H1 (cell line): ENCODE results near the gene GSTA1. TPM values are rescaled to one million over a fixed set of nuclear protein-coding genes. Genes with fewer than 3 reads are reported as not detected.

Experiments
- CTCF ChIA-PET: fragments of 300-600 bp; sonication (Branson Sonifier 250); formaldehyde crosslinking; loops from one replicate; lab custom pipeline; 2021; ENCODE audit not compliant: partially characterized antibody; lab: Charles Lee
- POLR2A ChIA-PET: fragments of 300-600 bp; sonication (Branson Sonifier 250); formaldehyde crosslinking; loops from one replicate; lab custom pipeline; 2021; ENCODE audit warnings: inconsistent platforms; ENCODE audit not compliant: partially characterized antibody; lab: Charles Lee
- DNase-seq, 2 experiments: peaks; one replicate each; pipeline versions ENCODE4 v3.0.0 to v3.0.0-alpha.2; 2010 to 2022; ENCODE audit warnings: low spot score in 2 of 2, low read depth in 1 of 2, mixed read lengths in 1 of 2
- FAIRE-seq: peaks from 2 replicates; lab custom pipeline; 2011; peaks lifted over from hg19 to GRCh38; lab: Jason Lieb, UNC
- H2AFZ ChIP-seq: 2 replicates; pipeline ENCODE4 v1.8.1; 2012; ENCODE audit warnings: low read length, inconsistent platforms
- H2AK5ac ChIP-seq: 2 replicates; pipeline ENCODE4 v1.6.1; 2013; ENCODE audit warnings: low read depth, low read length
- H2BK120ac ChIP-seq: replicated peaks from 2 replicates; pipeline ENCODE3; 2013; ENCODE audit warnings: low read depth, low read length, inconsistent platforms
- H2BK12ac ChIP-seq: 2 replicates; pipeline ENCODE4 v1.6.1; 2013; ENCODE audit warnings: low read depth, low read length
- H2BK15ac ChIP-seq: 2 replicates; pipeline ENCODE4 v1.6.1; 2013; ENCODE audit warnings: low read length
- H2BK20ac ChIP-seq: 2 replicates; pipeline ENCODE4 v1.6.1; 2013; ENCODE audit warnings: low read length
- H2BK5ac ChIP-seq: 2 replicates; pipeline ENCODE4 v1.6.1; 2013; ENCODE audit warnings: low read depth, low read length
- H3K14ac ChIP-seq: 2 replicates; pipeline ENCODE4 v1.6.1; 2013; ENCODE audit warnings: inconsistent platforms; ENCODE audit not compliant: insufficient read length
- H3K18ac ChIP-seq: 2 replicates; pipeline ENCODE4 v1.6.1; 2013; ENCODE audit warnings: low read length; ENCODE audit errors: extremely low read depth
- H3K23ac ChIP-seq: 2 replicates; pipeline ENCODE4 v1.6.1; 2013; ENCODE audit warnings: inconsistent platforms; ENCODE audit not compliant: insufficient read length
- H3K23me2 ChIP-seq: 2 replicates; pipeline ENCODE4 v1.6.1; 2013; ENCODE audit warnings: low read depth, low read length
- H3K27ac ChIP-seq: 2 replicates; pipeline ENCODE4 v1.6.1; 2011; ENCODE audit warnings: low read depth, low read length, inconsistent platforms
- H3K27me3 ChIP-seq, 4 experiments: replicated peaks in 1 of 4; 1 replicate in 1 of 4; 2 replicates in 3 of 4; pipeline versions ENCODE4 v1.6.1 to v1.8.1; 2011 to 2013; ENCODE audit warnings: low read length in 3 of 4, mild to moderate bottlenecking in 3 of 4, inconsistent platforms in 2 of 4, mixed read lengths in 2 of 4, moderate library complexity in 1 of 4; ENCODE audit not compliant: control insufficient read depth in 3 of 4, insufficient read depth in 3 of 4; ENCODE audit errors: extremely low read depth in 1 of 4
- H3K36me3 ChIP-seq, 4 experiments: 2 replicates each; pipeline versions ENCODE4 v1.6.1 to v1.8.1; 2011 to 2013; ENCODE audit warnings: mild to moderate bottlenecking in 4 of 4, low read length in 3 of 4, moderate library complexity in 2 of 4, control low read depth in 1 of 4, inconsistent platforms in 1 of 4; ENCODE audit not compliant: insufficient read depth in 4 of 4, control insufficient read depth in 2 of 4
- H3K4ac ChIP-seq: replicated peaks from 2 replicates; pipeline ENCODE3; 2013; ENCODE audit warnings: low read length, low read depth, mixed read lengths, inconsistent platforms; ENCODE audit not compliant: insufficient read length
- H3K4me1 ChIP-seq, 4 experiments: replicated peaks in 1 of 4; 1 replicate in 1 of 4; 2 replicates in 3 of 4; pipeline versions ENCODE4 v1.6.1 to v1.8.1; 2011 to 2013; ENCODE audit warnings: low read length in 3 of 4, inconsistent platforms in 2 of 4, mixed read lengths in 1 of 4; ENCODE audit not compliant: insufficient read depth in 4 of 4, control insufficient read depth in 3 of 4
- H3K4me2 ChIP-seq, 2 experiments: 2 replicates each; pipeline versions ENCODE4 v1.6.1 to v1.8.1; 2011 to 2013; ENCODE audit warnings: low read depth in 2 of 2, low read length in 2 of 2, control low read depth in 1 of 2, inconsistent platforms in 1 of 2, mild to moderate bottlenecking in 1 of 2; ENCODE audit not compliant: insufficient read depth in 1 of 2
- H3K4me3 ChIP-seq, 4 experiments: fragments of 200-600, 300-600 bp in 1 of 4; sonication (generic), shearing (Covaris generic), sonication (Bioruptor Twin) in 1 of 4; 2 replicates each; pipeline versions ENCODE4 v1.5.1 to v1.8.1; 2011 to 2016; ENCODE audit warnings: low read length in 4 of 4, low read depth in 3 of 4, control low read depth in 2 of 4, inconsistent platforms in 2 of 4, mild to moderate bottlenecking in 2 of 4, mixed read lengths in 1 of 4, moderate library complexity in 1 of 4; ENCODE audit not compliant: insufficient read depth in 2 of 4; ENCODE audit errors: extremely low read depth in 1 of 4
- H3K56ac ChIP-seq: replicated peaks from 2 replicates; pipeline ENCODE3; 2013; ENCODE audit warnings: low read depth, mild to moderate bottlenecking, mixed read lengths, low read length, inconsistent platforms; ENCODE audit not compliant: insufficient read length
- H3K79me1 ChIP-seq: 2 replicates; pipeline ENCODE4 v1.6.1; 2013; ENCODE audit warnings: low read depth, low read length, control low read depth
- H3K79me2 ChIP-seq, 2 experiments: 2 replicates each; pipeline versions ENCODE4 v1.6.1 to v1.8.1; 2012 to 2013; ENCODE audit warnings: low read length in 2 of 2, mild to moderate bottlenecking in 2 of 2, inconsistent platforms in 1 of 2; ENCODE audit not compliant: insufficient read depth in 2 of 2, control insufficient read depth in 1 of 2
- H3K9ac ChIP-seq, 4 experiments: replicated peaks in 1 of 4; 1 replicate in 1 of 4; 2 replicates in 3 of 4; pipeline versions ENCODE4 v1.6.1 to v1.8.1; 2011 to 2013; ENCODE audit warnings: low read depth in 3 of 4, low read length in 3 of 4, control low read depth in 2 of 4, mild to moderate bottlenecking in 2 of 4, moderate library complexity in 2 of 4, inconsistent platforms in 1 of 4; ENCODE audit errors: extremely low read depth in 1 of 4
- H3K9me3 ChIP-seq, 2 experiments: 2 replicates each; pipeline versions ENCODE4 v1.6.1 to v1.8.1; 2012 to 2013; ENCODE audit warnings: mild to moderate bottlenecking in 2 of 2, moderate library complexity in 2 of 2, control low read depth in 1 of 2, inconsistent platforms in 1 of 2, low read depth in 1 of 2, low read length in 1 of 2, mixed read lengths in 1 of 2; ENCODE audit not compliant: insufficient read depth in 2 of 2
- H4K20me1 ChIP-seq, 2 experiments: replicated peaks in 1 of 2; 2 replicates each; pipeline versions ENCODE3 to v1.8.1; 2011 to 2013; ENCODE audit warnings: inconsistent platforms in 2 of 2, low read length in 2 of 2, mild to moderate bottlenecking in 1 of 2; ENCODE audit not compliant: insufficient read depth in 2 of 2, control insufficient read depth in 1 of 2
- H4K5ac ChIP-seq: 2 replicates; pipeline ENCODE4 v1.6.1; 2013; ENCODE audit warnings: low read length, low read depth, mixed read lengths, inconsistent platforms; ENCODE audit not compliant: insufficient read length
- H4K8ac ChIP-seq: 2 replicates; pipeline ENCODE4 v1.8.0; 2013; ENCODE audit warnings: mild to moderate bottlenecking, moderate library complexity, low read length, inconsistent platforms; ENCODE audit not compliant: insufficient read depth; ENCODE audit errors: extremely low read depth
- H4K91ac ChIP-seq: replicated peaks from 2 replicates; pipeline ENCODE3; 2013; ENCODE audit warnings: low read length, mixed read lengths, inconsistent platforms; ENCODE audit not compliant: insufficient read length
- FOSL1 ChIP-seq: IDR thresholded peaks from 2 replicates; pipeline ENCODE4 v1.6.1; 2011; ENCODE audit warnings: mild to moderate bottlenecking, low read depth, low read length, moderate library complexity; ENCODE audit not compliant: insufficient read depth
- polyA plus RNA-seq, 7 experiments: library from polyadenylated mRNA; depleted of rRNA in 3 of 7; stranded (reverse) in 5 of 7; unstranded in 2 of 7; fragments of >200 nt in 5 of 7; fragments of 200-250 nt in 2 of 7; gene quantifications; 1 replicate in 5 of 7; 2 replicates in 1 of 7; 4 replicates in 1 of 7; pipeline versions ENCODE4 v1.2.1 to v1.2.3, GENCODE V29; 2011 to 2013; ENCODE audit warnings: missing spikeins in 2 of 7, mixed read lengths in 2 of 7
- total RNA-seq: library from RNA; stranded (reverse); fragmentation: NEBNext Ultra II Directional; extraction: Animal tissue kit (Norgen Biotek cat#: 25700); gene quantifications from 2 replicates; pipeline ENCODE4 v1.2.1, GENCODE V29; 2021

Gene GSTA1
- total and polyA plus RNA-seq, 2 of the 8 experiments (the other 6 are each of a cell fraction or from before 2014, with no cell fraction given) = 0.08 TPM; not detected in 1

- H3K79me1 ChIP-seq = no peaks in the 10 kb centered on the region
- H3K56ac ChIP-seq = no peak overlapping the region
- no peak overlapping the region for H4K8ac ChIP-seq
- H4K20me1 ChIP-seq = no peaks in the 10 kb centered on the region
- no peak overlapping the region for H2AK5ac ChIP-seq
- no peak overlapping the region for H3K9ac ChIP-seq
- H3K36me3 ChIP-seq = no peaks in the 10 kb centered on the region
- no peaks in the 10 kb centered on the region for H3K27me3 ChIP-seq
- ChIA-PET POLR2A (no interaction called here), CTCF (interaction anchor here (1.3 to 1.8 kb wide), 2 partner anchors 27 to 156 kb away, joined by 3 to 6 read pairs; no protein-coding TSS in a partner anchor)
- no peak overlapping the region for H2BK120ac ChIP-seq
- no peak overlapping the region for H3K4me2 ChIP-seq
- H3K79me2 ChIP-seq = no peaks in the 10 kb centered on the region
- H2BK15ac ChIP-seq = no peak overlapping the region
- no peak overlapping the region for H3K27ac ChIP-seq
- H2BK5ac ChIP-seq = no peak overlapping the region
- H3K9me3 ChIP-seq = peaks cover 3 to 10% of the 10 kb centered on the region in 2 experiments; a peak in 3 of 4 replicates
- H3K4me1 ChIP-seq = peaks cover 0 to 6% (median 4%) of the 10 kb centered on the region in 4 experiments; a peak in 4 of 7 replicates
- no peaks in the 10 kb centered on the region for H3K23me2 ChIP-seq
- no peak for TF ChIP-seq FOSL1
- no peak for FAIRE-seq
- H3K4me3 ChIP-seq = no peak overlapping the region
- H2AFZ ChIP-seq = no peak overlapping the region
- no peak overlapping the region for H2BK12ac ChIP-seq
- H4K91ac ChIP-seq = no peak overlapping the region
- H4K5ac ChIP-seq = no peak overlapping the region
- H3K18ac ChIP-seq = no peak overlapping the region
- H2BK20ac ChIP-seq = no peak overlapping the region
- no peak for DNase-seq
- no peak overlapping the region for H3K4ac ChIP-seq
- no peak overlapping the region for H3K23ac ChIP-seq
- H3K14ac ChIP-seq = no peak overlapping the region
Observed at GRCh38 chr6:52752310-52752709, 51.3 kb downstream of the GSTA1 start.
